ENCODE measurements around the gene SART3. TPM values are rescaled to one million over a fixed set of nuclear protein-coding genes. Genes with fewer than 3 reads are reported as not detected.
"Not testable (repeated sequence)": the region's sequence is repeated elsewhere in the genome, so short reads cannot be mapped to it uniquely, and the experiment has no call there.

The SART3 gene
- total RNA-seq, 1 donor from 2014 or later = 53.7 TPM

- no peak for DNase-seq (ENCODE audit: low read depth)
These were observed 36.8 kb upstream of the SART3 start, which contains the start of gene TMEM119 for GRCh38 chr12:108597559-108598471. TMEM119 (minus strand) TSS chr12:108598084; CDS start chr12:108592383, 5,701 bp downstream.

DNA sequence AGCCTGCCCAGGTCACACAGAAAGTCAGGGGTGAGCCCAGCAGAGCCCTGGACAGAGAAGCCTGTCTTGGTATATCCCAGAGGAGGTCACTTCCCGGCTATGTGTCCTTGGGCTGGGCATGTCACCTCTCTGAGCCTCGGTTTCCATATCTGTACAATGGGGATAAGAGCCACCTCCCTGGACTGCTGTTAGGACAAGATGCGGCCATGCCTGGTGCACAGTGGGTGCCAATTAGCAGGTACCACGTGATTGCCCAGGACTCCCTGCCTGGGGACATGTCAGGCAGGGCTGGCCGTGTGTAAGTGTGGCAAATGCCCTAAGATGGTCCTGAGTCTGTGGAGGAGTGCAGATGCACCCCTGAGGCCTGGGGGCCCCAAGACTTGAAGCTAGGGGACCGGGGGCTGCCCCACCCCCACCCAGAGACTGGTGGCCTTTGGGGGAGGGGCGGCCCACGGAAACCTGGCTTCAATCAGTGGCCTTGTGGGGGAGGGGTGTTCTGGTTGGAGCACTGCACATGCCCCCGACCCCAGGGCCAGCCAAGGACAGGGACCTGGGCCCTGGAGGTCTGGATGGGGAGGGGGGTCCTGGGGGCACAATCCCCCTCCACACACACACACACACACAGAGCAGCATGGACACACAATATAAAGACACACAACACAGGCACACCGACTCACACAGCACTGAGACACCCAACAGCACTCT lies 36.0 kb upstream of the SART3 start:
- DNase-seq (ENCODE audit: low read depth) = no peak

- DNase-seq (ENCODE audit: low read depth) = no peak
These were observed 35.0 kb upstream of the SART3 start for GRCh38 chr12:108595711-108596647.

GRCh38 chr12:108594960-108595710 lies 34.2 kb upstream of the SART3 start:
- no peak for DNase-seq (ENCODE audit: low read depth)

- DNase-seq (ENCODE audit: low read depth) = no peak
These were observed 33.4 kb upstream of the SART3 start for GRCh38 chr12:108594323-108594903.

- no peak for DNase-seq (ENCODE audit: low read depth)
These were observed 31.3 kb upstream of the SART3 start for GRCh38 chr12:108592033-108592909.

- no peak for DNase-seq (ENCODE audit: low read depth)
These were observed 30.5 kb upstream of the SART3 start for GRCh38 chr12:108591267-108591980.

- DNase-seq (ENCODE audit: low read depth) = not testable (repeated sequence)
These were observed 29.5 kb upstream of the SART3 start for GRCh38 chr12:108590463-108590862.

GRCh38 chr12:108589840-108590229 lies 28.9 kb upstream of the SART3 start:
- no peak for DNase-seq (ENCODE audit: low read depth)

- DNase-seq (ENCODE audit: low read depth) = peak; percentile 28
These were observed 28.3 kb upstream of the SART3 start for GRCh38 chr12:108589028-108589839.

GRCh38 chr12:108587826-108588225 lies 26.9 kb upstream of the SART3 start:
- no peak for DNase-seq (ENCODE audit: low read depth)

GRCh38 chr12:108586306-108586705 lies 25.3 kb upstream of the SART3 start:
- no peak for DNase-seq (ENCODE audit: low read depth)

DNA sequence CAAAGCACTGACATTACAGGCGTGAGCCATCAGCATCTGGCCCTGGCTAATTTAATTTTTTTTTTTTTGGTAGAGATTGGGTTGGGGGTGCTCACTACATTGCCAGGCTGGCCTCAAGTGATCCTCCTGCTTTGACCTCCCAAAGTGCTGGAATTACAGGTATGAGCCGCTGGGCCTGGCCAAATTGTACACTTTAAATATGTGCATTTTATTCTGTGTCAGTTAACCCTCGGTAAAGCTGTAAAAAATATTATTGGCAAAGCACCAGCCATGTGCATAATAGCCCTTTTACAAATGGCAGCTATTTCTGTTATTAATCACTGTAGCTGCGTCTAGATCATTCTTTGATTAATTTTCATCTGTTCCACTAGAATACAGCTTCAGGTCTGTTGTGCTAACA lies 24.9 kb upstream of the SART3 start:
- no peak for DNase-seq (ENCODE audit: low read depth)

DNA sequence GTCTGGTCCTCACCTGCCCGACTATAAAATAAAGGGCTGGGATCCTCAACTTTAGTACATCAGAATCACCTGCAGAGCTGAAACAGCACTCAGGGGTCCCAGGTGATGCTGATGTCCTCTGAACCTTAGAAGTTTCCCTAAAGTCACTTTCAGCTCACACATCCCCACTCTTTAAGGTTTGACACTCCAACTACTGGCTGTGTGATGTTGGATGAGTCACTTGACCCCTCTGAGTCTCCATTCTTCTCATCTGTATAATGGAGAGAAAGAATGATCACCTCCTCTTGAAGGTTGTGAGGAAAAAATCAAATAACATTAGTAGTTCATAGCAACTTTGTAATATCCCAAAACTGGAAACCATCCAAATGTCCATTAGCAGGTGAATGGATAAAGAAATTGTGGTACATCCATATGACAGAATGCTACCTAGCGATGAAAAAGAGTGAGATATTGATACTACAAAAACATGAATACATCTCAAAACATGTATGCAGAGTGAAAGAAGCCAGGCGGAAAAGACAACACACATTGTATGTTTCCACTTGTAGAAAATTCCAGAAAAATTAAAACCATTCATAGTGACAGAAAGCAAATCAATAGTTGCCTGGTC lies 23.6 kb upstream of the SART3 start:
- DNase-seq (ENCODE audit: low read depth) = no peak

GRCh38 chr12:108583991-108584390 lies 23.0 kb upstream of the SART3 start:
- no peak for DNase-seq (ENCODE audit: low read depth)

- DNase-seq (ENCODE audit: low read depth) = no peak
These were observed 22.2 kb upstream of the SART3 start for GRCh38 chr12:108582978-108583770.

DNA sequence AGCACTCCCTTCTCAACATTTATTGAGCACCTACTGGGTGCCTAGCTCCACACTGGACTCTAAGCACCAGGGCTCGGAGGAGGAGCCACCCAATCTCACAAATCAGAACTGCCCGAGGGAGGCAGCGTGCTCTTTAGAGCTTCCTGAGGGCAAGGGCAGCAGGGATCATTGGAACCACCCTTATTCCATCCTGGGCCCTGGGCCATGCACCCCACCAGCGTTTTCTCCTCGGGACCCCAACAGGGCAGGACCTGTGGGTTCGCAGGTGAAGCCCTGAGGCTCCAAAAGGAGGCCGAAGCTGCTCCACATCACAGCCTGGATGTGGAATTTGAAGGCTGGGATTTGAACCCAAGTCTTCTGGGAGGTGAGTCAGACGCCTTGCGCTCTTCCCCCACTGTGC lies 21.5 kb upstream of the SART3 start:
- no peak for DNase-seq (ENCODE audit: low read depth)

Measured in renal cortical epithelial cell (primary cell).